Activated CD8-positive, alpha-beta memory T cell treated with anti-CD3 and anti-CD28 coated beads for 4 hours (primary cell): ENCODE data around the gene RPL9.
"Not testable (repeated sequence)": the region's sequence is repeated elsewhere in the genome, so short reads cannot be mapped to it uniquely, and the experiment has no call there.

Experiments
- DNase-seq, 2 donors: peaks; one replicate each; pipeline ENCODE4 v3.0.0-alpha.2; 2020; ENCODE audit warnings: low read depth in 2 of 2

RPL9 gene

GRCh38 chr4:39466747-39467146 lies 8.0 kb upstream of the RPL9 start:
- DNase-seq = no peak

DNA sequence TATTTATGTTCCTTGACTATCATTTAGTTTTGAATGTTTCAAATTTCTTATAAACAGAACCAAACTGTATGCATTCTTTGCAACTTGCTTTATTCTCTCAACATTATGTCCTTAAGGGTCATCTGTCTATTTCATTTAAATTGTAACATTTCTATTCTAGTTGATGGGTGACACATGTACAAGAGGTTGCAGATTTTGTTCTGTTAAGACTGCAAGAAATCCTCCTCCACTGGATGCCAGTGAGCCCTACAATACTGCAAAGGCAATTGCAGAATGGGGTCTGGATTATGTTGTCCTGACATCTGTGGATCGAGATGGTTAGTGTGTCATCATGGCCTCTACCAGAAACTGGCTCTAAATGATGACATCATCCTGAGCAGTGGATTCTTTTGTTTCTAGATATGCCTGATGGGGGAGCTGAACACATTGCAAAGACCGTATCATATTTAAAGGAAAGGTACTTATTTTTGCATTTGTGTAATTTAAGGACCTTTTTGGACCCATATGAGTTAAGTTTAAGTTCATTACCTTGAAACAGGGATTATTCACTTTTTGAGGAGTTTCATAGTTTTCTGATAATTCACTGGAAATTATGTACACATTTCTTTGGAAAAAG lies 6.3 kb upstream of the RPL9 start:
- no peak for DNase-seq

- DNase-seq = not testable (repeated sequence)
Measured at GRCh38 chr4:39458161-39458504, 589 bp downstream of the RPL9 start.

- no peak for DNase-seq
Measured at GRCh38 chr4:39456946-39457763, 1.6 kb downstream of the RPL9 start.

DNA sequence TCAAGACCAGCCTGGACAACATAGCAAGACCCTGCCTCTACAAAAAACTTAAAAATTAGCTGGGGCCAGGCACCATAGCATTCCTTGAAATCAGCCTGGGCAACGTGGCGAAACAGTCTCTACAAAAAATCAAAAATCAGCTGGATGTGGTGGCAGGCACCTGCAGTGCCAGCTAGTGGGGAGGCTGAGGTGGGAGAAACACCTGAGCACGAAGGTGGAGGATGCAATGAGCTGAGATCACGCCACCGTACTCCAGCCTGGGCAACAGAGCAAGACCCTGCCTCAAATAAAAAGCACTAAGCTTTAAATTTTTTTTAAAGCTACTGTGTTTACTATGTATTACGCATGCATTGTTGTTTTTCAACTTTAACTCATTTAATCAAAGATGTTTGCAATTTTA lies 3.2 kb downstream of the RPL9 start:
- DNase-seq = no peak

GRCh38 chr4:39453738-39454137 lies 5.0 kb downstream of the RPL9 start:
- no peak for DNase-seq

- no peak for DNase-seq
Measured at GRCh38 chr4:39452860-39453587, 5.7 kb downstream of the RPL9 start.

DNA sequence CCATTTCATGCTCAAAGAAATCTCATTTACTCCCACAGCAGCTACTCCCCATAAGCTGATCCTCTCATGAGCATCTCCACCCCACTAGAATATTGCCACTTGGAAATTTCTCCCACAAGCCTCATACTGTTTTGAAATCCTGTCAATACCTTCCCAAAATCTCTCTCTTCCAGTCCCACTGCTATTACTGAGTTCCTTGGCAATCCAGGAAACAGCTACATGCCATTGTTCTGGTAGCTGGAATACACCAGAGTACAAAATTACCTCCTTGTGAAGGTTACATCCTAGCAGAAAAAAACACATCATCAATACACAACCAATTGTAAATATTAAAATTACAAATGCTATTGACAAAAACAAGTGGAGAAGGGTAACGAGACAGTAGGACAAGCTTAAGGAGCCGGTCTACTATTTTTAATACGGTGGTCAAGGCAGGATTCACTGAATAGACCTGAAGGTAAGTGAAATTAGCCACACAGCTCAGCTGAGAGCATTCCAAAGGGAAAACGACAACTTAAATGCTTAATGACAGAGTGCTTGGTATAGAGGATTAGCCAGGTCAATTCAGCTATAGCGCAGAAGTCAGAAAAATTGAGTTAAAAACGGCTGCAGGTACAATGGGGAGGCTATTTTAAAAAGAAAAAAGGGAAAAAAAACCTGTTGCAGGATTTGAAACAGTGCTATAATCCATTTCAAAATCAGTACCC lies 6.4 kb downstream of the RPL9 start:
- no peak for DNase-seq

DNA sequence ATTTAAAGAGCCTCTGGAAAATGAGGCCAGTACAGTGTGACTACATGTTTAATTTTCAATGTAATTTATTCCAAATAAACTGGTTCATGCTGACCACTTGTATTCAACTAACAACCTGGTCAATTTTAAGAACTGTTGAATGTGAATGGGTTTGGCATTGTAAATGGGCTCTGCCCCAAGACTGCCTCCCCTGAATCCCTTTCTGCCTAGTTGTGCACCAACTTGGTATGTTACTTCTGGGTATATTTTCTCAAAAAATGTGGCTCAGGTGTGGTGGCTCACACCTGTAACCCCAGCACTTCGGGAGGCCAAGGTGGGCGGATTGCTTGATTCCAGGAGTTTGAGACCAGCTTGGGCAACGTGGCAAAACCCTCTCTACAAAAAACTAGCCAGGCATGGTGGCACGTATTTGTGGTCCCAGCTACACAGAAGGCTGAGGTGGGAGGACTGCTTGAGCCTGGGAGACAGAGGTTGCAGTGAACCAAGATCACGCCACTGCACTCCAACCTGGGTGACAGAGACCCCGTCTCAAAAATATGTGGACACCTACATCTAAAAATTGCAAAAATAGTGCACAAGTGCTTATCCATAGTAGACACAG lies 7.2 kb downstream of the RPL9 start:
- DNase-seq = no peak

GRCh38 chr4:39450618-39451017 lies 8.1 kb downstream of the RPL9 start:
- no peak for DNase-seq

DNA sequence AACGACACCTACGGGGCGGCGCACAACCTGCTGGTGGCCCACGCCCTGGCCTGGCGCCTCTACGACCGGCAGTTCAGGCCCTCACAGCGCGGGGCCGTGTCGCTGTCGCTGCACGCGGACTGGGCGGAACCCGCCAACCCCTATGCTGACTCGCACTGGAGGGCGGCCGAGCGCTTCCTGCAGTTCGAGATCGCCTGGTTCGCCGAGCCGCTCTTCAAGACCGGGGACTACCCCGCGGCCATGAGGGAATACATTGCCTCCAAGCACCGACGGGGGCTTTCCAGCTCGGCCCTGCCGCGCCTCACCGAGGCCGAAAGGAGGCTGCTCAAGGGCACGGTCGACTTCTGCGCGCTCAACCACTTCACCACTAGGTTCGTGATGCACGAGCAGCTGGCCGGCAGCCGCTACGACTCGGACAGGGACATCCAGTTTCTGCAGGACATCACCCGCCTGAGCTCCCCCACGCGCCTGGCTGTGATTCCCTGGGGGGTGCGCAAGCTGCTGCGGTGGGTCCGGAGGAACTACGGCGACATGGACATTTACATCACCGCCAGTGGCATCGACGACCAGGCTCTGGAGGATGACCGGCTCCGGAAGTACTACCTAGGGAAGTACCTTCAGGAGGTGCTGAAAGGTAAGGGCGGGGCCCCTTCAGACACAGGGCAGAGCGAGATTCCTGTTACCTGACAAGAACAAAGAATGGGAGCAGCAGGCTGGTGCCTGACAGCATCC lies 11.7 kb downstream of the RPL9 start:
- DNase-seq = peak in 1 of 2 donors; percentile 12

- DNase-seq = no peak
Measured at GRCh38 chr4:39446483-39446841, 12.3 kb downstream of the RPL9 start.

GRCh38 chr4:39442998-39443397 lies 15.7 kb downstream of the RPL9 start:
- DNase-seq = no peak

DNA sequence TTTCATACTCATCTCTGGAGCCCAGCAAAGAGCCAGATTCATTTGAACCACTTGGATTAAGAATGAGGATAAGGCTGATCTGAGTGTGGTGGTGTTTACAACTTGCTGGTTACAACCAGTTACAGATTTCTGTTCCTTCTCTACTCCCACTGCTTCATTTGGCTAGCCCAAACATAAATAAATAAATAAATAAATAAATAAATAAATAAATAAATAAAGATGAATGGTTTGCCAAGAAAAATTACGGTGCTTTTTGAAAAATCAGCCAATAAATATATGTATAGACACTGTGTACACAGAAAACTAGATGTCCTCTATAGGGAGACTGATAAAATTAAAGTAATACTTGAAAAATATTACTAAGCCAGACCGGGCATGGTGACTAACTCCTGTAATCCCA lies 17.1 kb downstream of the RPL9 start:
- DNase-seq = no peak

GRCh38 chr4:39435659-39436563 lies 22.8 kb downstream of the RPL9 start:
- no peak for DNase-seq

GRCh38 chr4:39433878-39434492 lies 24.7 kb downstream of the RPL9 start:
- no peak for DNase-seq

GRCh38 chr4:39429476-39430334 lies 29.0 kb downstream of the RPL9 start:
- DNase-seq = no peak

DNA sequence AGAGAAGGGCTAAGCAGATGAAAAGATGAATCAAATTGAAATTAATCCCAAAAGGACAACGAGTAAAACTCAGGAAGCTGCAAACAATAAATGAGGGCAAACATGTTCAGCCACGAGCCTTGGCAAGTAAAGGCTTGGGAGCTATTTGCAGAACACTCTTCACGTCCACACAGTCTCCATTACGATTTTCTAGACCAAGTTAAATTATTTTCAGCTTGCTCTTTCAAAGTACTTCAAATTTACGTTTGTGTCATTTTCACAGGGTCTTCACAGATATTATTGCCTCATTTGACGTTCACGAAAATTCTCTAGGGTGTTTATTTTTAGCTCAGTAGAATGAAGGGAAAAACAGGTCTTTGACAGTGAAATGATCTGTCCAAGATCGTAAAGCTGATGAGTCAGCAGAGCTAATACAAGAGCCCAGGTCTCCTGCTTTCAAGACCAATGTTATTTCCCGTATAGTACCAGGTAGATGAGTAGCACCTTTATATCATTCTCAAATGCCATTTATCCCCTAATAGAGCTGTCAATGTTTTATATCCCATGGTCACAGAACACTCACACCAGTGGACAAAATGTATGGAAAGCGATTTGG lies 31.1 kb downstream of the RPL9 start:
- no peak for DNase-seq
